ENCODE data around the gene ADAMTS9. TPM values are rescaled to one million over a fixed set of nuclear protein-coding genes. Genes with fewer than 3 reads are reported as not detected.

The ADAMTS9 gene
- polyA plus RNA-seq, 3 donors: 143 to 192 (median 166) TPM

DNA sequence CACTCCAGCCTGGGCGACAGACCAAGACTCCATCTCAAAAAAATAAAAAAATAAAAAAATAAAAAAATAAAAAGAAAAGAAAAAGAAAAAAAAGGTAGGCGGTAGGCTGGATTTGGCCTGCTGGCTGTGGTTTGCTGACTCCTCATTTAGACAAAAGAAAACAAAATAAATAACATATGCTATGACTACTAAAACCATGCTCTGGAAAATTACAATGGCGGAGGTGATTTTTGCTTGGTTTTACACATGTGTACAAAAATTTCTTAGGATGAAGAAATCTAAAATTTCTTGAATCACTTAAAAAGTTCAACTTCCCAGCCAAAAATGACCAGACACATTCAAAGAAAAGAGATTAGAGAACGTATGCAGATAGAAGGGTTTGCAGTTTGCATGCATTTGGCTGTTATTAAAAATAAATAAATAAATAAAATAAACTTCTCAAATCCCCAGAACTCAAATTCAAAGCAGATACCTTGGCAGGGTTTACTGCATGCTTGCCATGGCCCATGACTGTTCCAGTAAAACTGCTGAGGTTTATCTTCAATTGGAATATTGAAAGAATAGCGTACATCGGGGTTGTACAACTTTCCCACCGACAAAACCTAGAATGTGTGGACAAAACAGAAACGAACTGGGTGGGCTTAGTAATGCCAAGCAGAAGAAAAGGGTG, 65.9 kb downstream of the ADAMTS9 start:
- no peak for DNase-seq

DNA sequence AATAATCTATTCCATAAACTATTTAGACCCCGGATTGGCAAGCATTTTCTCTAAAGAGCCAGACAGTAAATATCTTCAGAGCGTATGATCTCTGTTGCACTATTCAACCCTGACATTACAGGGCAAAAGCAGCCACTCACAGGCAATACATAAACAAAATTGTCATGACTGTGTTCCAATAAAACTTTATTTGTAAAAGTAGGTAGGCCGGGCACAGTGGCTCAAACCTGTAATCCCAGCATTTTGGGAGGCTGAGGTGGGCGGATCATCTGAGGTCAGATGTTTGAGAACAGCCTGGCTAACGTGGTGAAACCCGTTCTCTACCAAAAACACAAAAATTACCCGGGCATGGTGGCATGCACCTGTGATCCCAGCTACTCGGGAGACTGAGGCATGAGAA, 66.5 kb downstream of the ADAMTS9 start:
- DNase-seq: no peak

DNA sequence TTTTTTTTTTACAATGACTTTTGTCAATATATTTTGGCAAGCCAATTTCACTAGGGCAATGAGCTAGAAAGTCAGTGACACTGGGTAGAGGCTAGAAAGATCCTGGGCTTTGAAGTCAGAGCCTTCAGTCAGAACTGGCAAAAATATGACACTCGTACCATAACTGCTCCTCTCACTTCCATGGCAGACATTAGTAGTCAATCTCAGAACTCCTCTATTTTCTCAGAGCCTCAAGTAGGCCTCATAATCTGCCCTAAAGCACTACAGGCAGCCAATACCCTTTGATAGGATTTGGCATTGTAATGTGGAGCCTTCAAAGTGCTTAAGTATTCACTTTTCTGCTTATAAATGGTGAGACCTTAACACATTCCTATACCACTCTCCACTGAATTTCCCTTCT, 67.8 kb downstream of the ADAMTS9 start:
- DNase-seq: no peak

DNA sequence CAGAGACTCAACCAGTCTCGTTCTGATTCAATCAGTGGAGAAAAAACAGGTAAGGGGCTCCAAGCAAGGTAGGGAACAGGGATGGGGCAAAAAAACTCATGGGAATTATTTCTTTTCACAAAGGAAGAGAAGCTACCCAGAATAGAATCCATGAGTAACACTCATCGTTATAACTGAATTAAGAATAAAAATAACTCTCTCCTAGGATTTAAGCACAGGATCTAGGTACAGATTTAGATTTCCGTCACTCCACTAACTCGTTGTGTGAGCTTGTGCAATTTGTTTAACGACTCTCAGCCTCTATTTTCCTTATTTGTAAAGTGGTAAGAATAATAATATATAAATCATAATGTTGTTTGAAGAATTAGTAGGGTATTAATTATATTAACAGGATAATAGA, 68.6 kb downstream of the ADAMTS9 start:
- no peak for DNase-seq

DNA sequence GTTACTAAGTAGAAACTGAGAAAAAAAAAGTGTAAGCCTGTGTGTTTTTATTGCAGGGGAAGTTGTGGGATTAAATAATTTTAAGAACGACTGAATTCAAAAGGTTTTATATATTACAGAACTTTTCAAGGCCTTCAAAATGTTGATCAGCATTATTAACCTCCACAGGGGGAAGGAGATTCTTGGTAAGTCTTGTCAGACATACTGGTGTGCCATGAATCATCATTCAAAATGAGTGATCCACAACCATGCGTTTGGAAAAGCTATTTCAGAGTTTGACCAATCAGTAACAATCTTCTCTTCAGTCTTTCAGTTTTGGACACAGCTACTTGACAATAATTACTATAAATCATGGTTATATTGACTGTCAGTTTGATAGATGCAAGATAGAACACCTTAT, 70.2 kb downstream of the ADAMTS9 start:
- no peak for DNase-seq

DNA sequence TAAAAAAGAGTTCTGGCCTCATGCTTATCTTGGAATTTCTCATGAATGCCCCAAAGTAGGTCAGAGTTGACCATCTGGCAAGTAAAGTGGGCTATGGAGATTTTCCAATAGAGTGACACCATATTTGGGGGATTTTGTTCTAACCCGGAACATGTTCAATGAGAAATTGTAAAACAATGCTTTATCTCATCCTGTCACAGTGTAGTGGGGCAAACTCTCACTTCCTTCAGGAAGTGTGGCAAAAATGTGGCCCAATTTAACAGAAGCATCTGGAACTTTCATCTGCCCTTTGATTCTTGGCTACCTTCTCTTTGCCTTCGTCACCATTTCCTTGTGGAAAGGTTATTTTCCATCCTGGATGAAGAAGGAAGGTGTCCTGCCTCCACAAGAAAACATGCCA, 70.8 kb downstream of the ADAMTS9 start:
- DNase-seq: no peak

DNA sequence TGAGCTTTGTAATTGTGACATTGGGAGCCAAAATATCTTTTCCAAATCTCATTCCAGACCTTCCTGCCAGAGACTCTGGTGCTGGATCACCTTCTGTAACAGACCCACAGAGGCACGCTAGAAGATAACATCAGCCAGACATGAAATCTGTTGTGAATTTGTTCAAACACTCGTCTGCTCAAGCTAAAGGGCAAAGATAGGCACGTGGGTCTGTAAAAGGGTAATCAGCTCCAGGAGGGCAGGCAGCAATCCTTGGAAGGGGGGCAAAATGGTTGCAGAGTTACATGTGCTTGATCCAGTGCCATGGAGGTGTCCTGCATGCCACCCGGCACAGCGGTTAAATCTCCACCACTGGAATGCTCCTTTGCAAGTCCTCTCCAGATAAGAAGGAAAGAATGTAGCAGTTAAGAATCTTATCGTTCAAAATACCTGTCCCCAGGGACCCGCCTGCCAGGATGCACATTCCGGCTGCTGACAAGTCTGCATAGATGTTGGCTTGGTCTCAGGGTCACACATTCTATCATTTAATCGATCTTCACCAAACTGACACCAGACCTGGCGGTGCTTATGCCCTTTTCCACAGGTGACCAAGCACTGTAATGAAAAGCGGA, 74.8 kb downstream of the ADAMTS9 start:
- DNase-seq: no peak

DNA sequence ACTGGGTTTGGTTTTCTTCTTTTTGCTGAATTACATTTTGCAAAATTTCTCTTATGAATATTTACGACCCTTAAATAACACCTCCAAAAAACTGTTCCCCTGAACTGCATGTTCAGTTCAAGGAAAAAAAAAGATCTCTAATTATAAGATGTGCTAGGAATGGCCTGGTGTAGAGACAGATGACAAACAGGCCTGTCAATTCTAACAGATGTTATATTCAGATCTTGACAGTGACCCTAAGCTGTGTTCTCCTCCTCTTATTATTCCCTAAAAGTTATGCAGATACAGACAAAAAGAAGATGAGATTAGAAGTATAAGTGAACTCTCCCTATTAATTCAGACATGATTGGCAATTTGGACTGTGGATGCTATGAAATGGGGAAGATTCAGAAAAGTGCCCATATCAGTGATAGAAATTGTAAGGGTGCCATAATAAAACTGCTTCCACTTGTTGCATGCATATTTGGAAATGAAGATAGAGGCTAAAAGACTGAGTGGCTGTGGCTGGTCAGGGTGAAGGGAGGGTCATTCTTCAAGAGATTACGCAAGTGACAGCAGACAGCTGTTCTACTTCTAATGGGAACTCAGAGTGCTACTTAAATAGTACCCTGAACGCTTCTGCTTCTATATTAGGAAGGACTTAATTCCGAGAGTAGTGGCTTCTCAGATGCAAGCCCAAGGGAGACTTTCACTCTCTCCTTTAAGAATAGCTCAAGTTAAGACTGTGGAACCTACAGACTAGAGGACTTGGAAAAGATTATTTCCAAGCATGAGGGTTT, 75.5 kb downstream of the ADAMTS9 start:
- DNase-seq: peak; percentile 62

DNA sequence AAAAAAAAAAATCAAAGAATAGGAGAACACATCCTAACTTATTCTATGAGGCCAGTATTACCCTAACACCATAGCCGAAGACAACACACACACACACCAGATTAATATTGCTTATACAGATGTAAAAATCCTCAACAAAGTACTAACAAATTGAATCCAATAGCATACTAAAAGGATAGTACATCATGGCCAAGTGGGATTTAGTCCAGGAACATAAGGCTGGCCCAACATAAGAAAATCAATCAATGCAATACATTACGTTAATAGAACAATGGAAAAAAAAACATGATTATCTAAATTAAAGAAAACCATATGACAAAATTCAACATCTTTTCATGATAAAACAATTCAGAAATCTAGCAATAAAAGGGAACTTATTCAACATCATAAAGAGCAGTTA, 79.1 kb downstream of the ADAMTS9 start:
- DNase-seq: no peak

DNA sequence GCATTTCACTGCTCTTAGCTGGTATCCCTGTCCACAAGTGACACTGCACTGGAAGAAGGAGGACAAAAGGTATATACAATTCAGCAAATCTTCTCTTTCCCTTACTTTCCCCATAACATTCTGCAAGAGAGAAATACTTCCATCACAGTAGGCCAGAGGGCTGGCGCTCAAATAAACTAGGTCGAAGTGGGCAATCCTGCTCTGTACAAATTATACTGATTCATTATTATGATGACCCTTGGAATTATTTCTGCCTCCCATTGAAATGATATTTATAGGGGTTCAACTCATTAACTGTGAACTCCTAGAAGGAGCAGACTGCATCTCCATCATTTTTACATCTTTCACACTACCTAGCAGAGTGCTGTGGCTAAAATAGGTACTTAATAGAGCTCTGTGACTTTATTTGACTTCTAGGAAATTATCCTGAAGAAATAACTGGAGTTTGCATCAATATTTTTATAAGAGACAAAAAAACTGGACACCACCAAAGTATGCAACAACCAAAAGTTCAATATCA, 80.7 kb downstream of the ADAMTS9 start:
- DNase-seq: no peak

DNA sequence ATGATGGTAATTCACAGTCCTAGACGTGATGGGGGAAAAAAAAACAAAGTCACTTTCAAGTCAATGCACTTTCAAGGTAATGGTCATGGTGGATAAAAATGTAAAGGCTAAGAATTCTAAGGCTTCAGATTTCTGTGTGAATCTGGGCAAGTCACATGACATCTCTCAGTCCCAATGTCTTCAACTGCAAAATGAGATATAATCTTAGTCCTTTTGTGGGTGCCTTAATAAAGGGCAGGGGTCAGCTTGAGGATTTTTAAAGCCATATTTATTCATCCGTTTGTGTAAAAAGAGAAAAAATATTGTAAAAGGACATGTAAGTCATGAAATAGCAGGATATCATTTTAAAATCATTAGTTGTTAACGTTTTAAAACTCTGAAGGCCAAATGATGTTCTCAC, 83.5 kb downstream of the ADAMTS9 start:
- DNase-seq: no peak

DNA sequence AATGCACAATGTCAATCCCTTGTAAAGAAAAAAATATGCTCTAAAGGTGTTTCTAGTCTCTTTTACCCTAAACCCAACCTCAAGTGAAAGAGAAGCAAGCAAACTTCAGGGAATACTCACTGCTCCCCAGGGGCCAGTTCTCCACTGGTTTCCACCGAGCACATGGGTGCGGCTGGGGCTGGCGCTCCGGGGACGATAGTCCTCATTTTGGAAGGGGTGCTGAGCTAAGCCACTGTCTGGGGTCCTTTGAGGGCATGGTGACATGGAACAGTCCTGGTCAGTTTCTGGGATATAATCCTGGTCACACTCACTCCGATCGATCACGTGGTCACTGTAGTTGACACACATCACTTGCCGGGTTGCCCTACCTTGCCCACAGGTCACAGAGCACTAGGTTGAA, 86.0 kb downstream of the ADAMTS9 start:
- DNase-seq: no peak

DNA sequence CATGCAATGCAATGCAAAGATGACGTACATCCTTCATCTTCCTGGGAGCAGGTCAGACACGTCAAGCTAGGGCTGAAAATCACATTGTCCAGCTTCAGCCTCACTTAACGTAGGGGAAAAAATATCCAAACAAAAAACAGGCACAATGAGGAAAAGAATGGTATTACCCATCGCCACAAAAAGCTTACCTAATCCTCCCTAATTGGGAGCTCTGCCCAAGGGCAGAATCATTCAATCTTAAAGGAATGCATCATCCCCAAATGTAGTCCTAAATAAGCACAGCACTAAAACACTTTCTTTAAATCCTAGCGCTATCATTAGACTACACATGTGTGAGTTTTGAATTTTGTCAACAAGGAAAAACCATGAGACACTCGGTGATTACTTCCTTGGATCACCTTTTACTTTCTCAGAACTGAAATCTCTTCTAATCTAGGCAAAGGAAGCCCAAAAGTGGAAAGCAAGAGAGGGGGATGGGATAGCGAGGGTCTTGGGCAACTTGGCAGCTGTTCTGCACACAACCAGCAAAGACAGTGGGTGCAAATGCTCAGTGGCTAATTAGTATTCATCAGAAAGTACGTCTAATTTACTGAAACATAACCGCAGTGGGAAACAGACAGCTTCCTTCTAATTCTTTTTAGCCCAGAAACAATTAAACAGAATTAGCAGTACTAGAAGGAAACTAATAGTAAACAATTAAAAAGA, 87.4 kb downstream of the ADAMTS9 start:
- DNase-seq: no peak

DNA sequence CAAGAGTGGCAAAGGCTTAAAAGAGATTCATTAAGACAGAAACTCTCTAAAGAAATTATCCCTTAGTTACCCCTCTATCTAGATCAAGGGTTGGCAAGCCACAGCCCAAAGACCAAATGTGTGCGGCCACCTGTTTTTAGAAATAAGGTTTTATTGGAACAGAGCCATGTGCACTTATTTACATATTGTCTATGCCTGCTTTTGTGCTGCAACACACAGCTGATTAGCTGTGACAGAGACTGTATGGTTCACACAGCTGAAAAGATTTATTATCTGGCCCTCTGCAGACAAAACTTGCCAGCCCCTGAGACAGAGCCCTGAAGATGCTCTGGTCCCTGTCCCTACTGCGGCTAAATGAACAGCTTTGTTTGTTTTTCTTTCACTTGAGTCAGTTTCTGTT, 88.1 kb downstream of the ADAMTS9 start:
- no peak for DNase-seq

DNA sequence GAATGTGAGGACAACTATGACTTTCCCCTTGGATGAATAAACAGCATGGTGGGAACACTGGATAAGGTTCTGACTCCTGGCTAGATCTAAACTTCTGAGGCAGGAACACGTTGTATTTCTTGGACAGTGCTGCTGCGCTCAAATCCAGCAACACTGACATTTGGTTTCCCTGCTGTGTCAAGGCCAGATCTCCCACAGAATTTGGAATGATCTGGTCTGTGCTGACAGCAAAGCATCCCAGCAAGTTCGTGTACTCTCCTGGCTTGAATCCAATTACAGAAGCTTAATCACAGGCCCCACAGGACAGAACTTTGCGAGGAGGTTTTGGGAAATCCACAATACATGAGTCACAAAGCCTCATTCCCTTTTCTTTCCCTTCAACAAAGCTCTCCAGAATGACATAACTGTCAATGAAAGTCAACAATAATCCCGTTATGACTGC, 92.5 kb downstream of the ADAMTS9 start:
- DNase-seq: peak; percentile 33

DNA sequence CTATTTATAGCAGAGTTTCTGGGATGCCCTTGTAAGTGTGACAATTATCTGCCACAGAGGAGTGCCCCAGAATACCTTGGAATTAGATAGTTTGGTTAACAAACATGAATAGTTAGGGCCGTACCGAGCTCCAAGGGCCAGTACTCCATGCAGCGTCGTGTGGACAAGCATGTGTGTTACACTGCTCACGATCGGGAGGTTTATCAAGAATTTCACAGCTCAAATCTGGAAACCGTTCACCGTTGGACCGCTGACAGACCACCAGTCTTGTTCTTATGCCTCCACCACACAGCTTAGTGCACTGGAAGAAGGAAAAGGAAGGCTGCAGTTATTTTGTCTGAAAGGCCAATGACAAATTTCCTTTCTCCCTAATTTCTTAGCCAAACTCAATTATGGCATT, 93.7 kb downstream of the ADAMTS9 start:
- DNase-seq: no peak

DNA sequence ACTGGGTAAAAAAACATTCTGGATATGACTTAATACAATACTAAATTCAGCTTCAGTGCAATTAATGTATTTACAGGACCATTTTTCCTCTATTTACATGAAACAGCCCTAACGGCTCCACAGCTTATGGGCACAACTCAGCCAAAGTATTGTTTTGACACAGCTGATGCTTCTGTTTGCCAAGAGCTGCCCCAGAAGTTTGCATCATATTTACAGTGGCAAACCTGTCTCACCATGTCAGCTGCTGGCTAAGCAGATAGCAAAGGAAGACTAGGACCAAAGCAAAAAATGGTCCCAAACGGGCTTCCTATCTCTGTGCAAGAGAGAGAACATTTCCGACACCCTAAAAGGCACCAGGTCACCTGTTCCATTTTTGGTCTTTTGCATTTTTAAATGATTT, 94.5 kb downstream of the ADAMTS9 start:
- no peak for DNase-seq

DNA sequence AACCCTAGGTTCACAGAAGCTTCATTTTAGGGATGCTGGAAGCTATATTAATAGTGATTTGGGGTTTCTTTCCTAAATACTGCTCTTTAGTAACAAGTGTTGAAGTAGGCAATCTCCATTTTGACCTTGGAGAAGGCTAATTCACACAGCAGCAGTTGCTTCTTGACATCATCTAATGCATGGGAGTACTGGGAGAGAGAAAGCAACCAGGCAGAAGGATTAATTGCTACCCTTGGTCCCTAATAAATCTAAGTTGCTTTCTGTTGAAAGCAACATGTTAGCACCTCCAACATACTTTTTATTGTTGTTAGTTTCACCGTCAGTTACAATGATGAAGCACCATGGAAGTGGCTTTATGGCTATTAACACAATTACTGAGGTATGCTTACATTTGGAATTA, 96.2 kb downstream of the ADAMTS9 start:
- DNase-seq: no peak

DNA sequence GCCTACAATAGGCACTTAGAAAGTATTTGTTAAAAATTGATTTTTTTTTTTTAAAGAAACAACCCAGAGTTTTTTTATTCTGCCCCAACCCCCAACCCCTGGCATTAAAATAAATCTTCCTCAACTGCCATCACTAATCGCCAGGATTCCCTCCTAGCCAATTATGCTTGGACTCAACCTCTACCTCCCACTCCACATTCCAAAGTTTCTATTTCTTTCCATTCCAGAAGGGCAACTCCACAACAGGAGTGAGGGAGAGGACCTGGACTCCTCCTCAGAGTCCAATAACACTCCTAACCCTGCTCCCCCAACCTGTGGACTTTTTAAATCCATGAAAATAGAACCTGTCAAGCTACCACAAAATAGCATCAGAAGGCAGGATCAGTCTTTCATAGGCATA, 99.4 kb downstream of the ADAMTS9 start:
- DNase-seq: peak; percentile 70

DNA sequence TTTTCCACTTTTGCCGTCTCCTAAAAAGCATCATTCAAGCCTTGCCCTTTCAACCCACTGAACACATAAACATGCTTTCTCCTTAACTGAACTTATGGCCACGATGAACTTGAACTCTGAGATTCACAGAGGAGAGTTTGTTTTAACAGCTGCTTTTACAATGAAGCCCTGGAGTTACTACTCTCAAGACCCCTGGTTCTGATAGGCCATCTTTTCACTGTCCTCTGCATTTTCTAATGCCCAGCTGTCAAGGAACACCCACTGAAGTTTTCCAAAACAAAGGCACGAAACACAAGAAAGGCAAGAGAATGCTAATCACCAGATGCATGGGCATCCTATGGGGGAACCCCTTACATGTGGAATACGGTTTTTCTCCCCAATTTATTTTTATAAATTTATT, 100.8 kb downstream of the ADAMTS9 start:
- DNase-seq: no peak

DNA sequence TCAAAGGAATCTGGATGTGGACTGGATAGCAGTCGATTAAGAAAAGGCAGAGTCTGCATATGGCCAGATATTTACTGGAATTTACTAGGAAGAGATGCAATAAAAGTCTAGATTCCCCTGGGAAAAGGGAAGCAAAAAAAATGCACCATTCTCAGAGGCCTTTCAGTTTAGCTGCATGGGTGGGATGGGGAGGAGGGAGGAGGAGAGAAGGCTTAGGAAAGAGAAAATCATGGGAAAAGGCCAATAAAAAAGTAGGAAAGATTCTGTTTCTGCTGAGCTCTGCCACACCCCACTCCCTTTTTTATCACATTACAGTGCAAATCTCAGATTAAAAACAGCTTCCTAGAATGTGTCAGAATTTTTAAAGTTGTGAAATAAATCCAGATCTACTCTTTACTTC, 103.6 kb downstream of the ADAMTS9 start:
- no peak for DNase-seq

DNA sequence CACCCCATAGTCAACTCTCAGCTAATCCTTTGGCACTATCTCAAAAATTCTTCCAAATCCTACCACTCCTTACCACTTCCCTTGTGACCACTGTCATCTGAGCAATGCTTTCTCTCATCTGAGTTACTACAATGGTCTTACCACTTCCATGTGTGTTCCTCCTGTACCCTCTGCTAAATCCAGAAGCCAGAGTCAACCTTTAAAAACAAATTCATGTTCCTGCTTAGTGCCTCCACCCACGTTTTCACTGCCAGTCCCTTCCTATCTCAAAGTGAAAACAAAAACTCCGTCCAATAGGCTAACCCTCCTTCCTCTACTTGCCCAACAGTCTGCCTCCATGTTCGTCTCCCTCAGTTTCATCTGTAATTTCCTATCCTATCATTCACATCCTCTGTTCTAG, 109.0 kb downstream of the ADAMTS9 start:
- DNase-seq: no peak
